Measurements from ENCODE around the gene SOS1.
"Not testable (repeated sequence)": the region's sequence is repeated elsewhere in the genome, so short reads cannot be mapped to it uniquely, and the experiment has no call there.

The SOS1 gene

DNA sequence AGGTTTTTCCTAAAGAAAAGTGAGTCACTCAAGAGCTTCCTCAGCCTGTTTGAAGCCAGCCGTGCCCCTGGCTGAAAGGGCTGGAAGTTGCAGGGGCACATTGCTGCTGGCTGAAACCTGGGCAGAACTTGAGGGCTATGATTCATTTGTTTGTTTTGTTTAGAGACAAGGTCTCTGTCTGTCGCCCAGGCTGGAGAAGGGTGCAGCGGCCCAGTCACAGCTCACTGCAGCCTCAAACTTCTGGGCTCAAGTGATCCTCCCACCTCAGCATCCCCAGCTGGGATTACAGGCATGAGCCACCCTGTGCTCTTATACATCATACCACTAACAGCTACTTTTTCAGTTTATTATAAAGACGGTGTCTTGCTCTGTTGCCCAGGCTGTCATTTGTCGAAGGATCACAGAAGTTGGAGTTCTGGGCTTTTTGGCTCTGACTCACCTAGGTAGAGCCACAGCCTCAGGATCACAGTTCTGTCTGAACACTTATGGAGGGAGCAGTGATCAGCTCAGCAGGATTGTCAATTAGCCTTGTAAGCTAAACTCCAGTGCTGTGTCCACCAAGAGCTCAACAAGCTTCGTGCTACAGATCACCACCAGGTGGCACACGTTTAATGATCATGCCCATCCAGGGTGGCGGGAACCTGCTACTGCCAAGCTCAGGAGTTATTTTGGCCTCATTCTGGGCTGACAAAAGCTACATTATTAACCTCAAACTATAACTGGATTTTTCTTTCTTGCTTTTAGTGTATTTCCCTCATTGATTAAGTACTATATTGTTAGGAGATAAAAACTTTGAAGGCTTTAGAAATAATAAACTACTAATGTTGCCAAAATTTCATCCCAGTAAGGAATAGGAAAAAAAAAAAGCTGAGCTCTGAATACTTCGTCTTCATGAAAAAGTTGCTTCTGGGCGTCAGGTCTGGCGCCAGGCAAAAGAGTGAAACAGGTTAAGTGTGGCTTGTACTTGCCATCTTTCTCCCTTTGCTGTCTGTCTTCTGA, 173.3 kb downstream of the SOS1 start:
- no peak overlapping the region for H3K4me3 ChIP-seq (ENCODE audit: extremely low read depth, insufficient read depth, low read length, poor library complexity, severe bottlenecking)
- no peaks in the 10 kb centered on the region for H3K36me3 ChIP-seq (ENCODE audit: control insufficient read depth, insufficient read depth, low read length)
- H3K27ac ChIP-seq (ENCODE audit: low read depth, low read length, severe bottlenecking): peak overlapping the region; percentile 85
- WGBS, 2 experiments (ENCODE audit: insufficient coverage in 2 of 2): 50 to 56% methylated on average over 11 of the region's 11 CpGs
- peaks cover 46% of the 10 kb centered on the region for H3K4me1 ChIP-seq (ENCODE audit: control insufficient read depth, insufficient read depth, low read length, poor library complexity, severe bottlenecking)
- H3K9me3 ChIP-seq (ENCODE audit: control insufficient read depth, low read length): no peaks in the 10 kb centered on the region

DNA sequence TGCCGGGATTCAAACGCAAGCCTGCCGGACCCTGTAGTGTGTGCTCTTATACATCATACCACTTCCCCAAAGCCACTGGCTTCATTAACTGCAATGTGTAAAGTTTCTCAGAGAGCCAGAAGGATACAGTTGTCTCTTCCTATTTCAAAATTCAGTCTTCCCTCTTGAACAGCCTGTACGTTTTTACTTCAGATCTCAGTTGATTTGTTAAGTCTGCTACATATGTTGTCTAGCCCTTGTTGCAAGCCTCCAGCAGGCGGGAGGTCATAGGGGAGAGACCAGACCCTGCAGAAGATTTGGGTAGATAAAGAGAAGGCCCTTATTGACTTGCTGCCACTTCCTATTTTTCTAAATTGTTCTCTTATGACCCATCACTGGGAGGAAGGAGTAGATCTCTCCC, 174.9 kb downstream of the SOS1 start:
- Histone ChIP-seq H3K4me3 (ENCODE audit: extremely low read depth, insufficient read depth, low read length, poor library complexity, severe bottlenecking) (no peak overlapping the region), H3K4me1 (ENCODE audit: control insufficient read depth, insufficient read depth, low read length, poor library complexity, severe bottlenecking) (peaks cover 46% of the 10 kb centered on the region), H3K36me3 (ENCODE audit: control insufficient read depth, insufficient read depth, low read length) (no peaks in the 10 kb centered on the region), H3K27ac (ENCODE audit: low read depth, low read length, severe bottlenecking) (no peak overlapping the region), H3K9me3 (ENCODE audit: control insufficient read depth, low read length) (no peaks in the 10 kb centered on the region)
- 93 to 98% methylated on average over 4 of the region's 5 CpGs for WGBS, 2 experiments (ENCODE audit: insufficient coverage in 2 of 2)

DNA sequence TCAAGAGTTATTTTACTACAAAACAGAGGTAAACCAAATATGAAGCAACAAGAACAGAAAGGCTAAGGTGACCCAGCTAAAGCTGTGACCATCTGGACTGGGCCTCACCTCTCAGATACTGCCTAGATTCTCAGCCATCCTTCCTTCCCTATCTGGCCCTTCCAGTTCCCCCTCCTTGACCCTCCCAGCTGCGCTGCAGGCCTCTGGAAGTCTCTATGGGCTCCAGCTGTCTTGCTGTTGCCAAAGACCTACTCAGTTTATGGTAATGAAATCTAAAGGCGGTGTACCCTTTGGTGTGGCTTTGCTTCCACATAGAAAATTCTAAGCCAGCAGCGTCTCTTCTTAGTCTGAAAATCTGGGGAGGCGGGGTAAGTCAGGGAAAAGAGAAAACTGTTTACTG, 175.5 kb downstream of the SOS1 start:
- Histone ChIP-seq H3K9me3 (ENCODE audit: control insufficient read depth, low read length) (no peaks in the 10 kb centered on the region), H3K4me1 (ENCODE audit: control insufficient read depth, insufficient read depth, low read length, poor library complexity, severe bottlenecking) (peaks cover 46% of the 10 kb centered on the region), H3K4me3 (ENCODE audit: extremely low read depth, insufficient read depth, low read length, poor library complexity, severe bottlenecking) (no peak overlapping the region), H3K36me3 (ENCODE audit: control insufficient read depth, insufficient read depth, low read length) (no peaks in the 10 kb centered on the region), H3K27ac (ENCODE audit: low read depth, low read length, severe bottlenecking) (no peak overlapping the region)
- 78 to 90% methylated on average over 2 to 3 of the region's 4 CpGs for WGBS, 2 experiments (ENCODE audit: insufficient coverage in 2 of 2)

DNA sequence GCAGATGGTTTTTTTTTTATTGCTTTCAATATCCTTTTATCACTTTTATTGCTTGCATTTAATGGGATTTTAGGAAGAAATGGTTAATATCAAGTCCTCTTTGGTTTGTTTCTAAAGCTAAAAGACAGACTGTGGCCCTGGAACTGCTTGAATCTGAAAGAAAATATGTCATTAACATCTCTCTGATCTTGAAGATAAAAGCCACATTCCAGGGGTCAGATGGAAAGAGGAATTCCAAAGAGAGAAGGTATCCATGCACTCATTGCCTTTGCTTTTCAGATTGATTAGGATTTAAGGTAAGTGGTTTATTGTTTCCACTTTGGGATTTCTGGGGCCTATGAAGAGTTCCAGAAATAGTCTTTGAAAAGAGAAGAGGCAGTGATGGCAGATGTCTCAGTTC, 177.1 kb downstream of the SOS1 start:
- H3K27ac ChIP-seq (ENCODE audit: low read depth, low read length, severe bottlenecking): peak overlapping the region; percentile 57
- H3K4me3 ChIP-seq (ENCODE audit: extremely low read depth, insufficient read depth, low read length, poor library complexity, severe bottlenecking): no peak overlapping the region
- no peaks in the 10 kb centered on the region for H3K36me3 ChIP-seq (ENCODE audit: control insufficient read depth, insufficient read depth, low read length)
- no peaks in the 10 kb centered on the region for H3K9me3 ChIP-seq (ENCODE audit: control insufficient read depth, low read length)
- peaks cover 46% of the 10 kb centered on the region for H3K4me1 ChIP-seq (ENCODE audit: control insufficient read depth, insufficient read depth, low read length, poor library complexity, severe bottlenecking)

DNA sequence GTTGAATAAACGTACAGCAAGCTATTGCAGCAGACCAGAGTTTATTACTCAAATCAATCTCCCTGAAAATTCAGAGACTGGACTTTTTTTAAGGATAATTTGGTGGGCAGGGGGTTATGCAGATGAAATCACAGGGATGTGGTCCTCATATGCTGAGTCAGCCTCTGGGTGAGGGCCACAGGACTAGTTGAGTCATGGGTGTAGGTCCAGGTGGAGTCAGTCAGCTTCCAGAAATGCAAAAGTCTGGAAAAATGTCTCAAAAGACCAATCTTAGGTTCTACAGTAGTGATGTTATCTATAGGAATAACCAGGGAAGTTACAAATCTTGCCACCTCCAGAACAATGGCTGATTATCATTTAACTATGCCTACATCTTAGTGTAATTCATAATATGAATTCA, 180.1 kb downstream of the SOS1 start:
- Histone ChIP-seq H3K36me3 (ENCODE audit: control insufficient read depth, insufficient read depth, low read length) (no peaks in the 10 kb centered on the region), H3K27ac (ENCODE audit: low read depth, low read length, severe bottlenecking) (no peak overlapping the region), H3K4me1 (ENCODE audit: control insufficient read depth, insufficient read depth, low read length, poor library complexity, severe bottlenecking) (peaks cover 33% of the 10 kb centered on the region), H3K9me3 (ENCODE audit: control insufficient read depth, low read length) (no peaks in the 10 kb centered on the region), H3K4me3 (ENCODE audit: extremely low read depth, insufficient read depth, low read length, poor library complexity, severe bottlenecking) (no peak overlapping the region)
- WGBS, 2 experiments (ENCODE audit: insufficient coverage in 2 of 2): no CpG with 5 or more reads among the region's 1 CpG

DNA sequence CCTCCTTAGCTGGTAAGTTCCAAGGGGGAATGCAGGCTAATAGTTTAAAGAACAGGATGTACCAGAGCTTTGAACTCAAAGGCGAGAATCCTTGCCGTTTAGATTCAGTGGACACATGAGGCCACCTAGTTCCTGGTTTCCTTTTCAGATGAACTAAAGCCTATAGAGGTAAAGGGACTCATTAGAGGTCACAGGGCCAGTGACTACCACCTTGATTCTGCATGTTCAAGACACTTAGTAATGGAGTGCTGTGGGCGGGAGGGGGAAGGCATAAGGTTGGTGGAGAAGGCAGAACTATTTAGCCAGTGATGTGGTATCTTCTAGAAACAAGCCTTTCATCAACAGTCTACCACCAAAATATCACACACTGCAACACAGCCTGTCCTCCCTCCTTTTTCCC, 183.3 kb downstream of the SOS1 start:
- 93 to 95% methylated on average over 2 of the region's 3 CpGs for WGBS, 2 experiments (ENCODE audit: insufficient coverage in 2 of 2)

GRCh38 chr2:38936516-38936915, 184.3 kb downstream of the SOS1 start:
- 88 to 100% methylated on average over 4 to 5 of the region's 6 CpGs for WGBS, 2 experiments (ENCODE audit: insufficient coverage in 2 of 2)
- H3K36me3 ChIP-seq (ENCODE audit: control insufficient read depth, insufficient read depth, low read length); H3K9me3 ChIP-seq (ENCODE audit: control insufficient read depth, low read length); H3K4me3 ChIP-seq (ENCODE audit: extremely low read depth, insufficient read depth, low read length, poor library complexity, severe bottlenecking); H3K27ac ChIP-seq (ENCODE audit: low read depth, low read length, severe bottlenecking): not testable (repeated sequence)
- peaks cover 13% of the 10 kb centered on the region for H3K4me1 ChIP-seq (ENCODE audit: control insufficient read depth, insufficient read depth, low read length, poor library complexity, severe bottlenecking)

More for the DNA sequence above, 183.3 kb downstream of the SOS1 start:
- H3K36me3 ChIP-seq (ENCODE audit: control insufficient read depth, insufficient read depth, low read length): no peaks in the 10 kb centered on the region
- no peaks in the 10 kb centered on the region for H3K9me3 ChIP-seq (ENCODE audit: control insufficient read depth, low read length)
- H3K4me1 ChIP-seq (ENCODE audit: control insufficient read depth, insufficient read depth, low read length, poor library complexity, severe bottlenecking): peaks cover 13% of the 10 kb centered on the region
- no peak overlapping the region for H3K27ac ChIP-seq (ENCODE audit: low read depth, low read length, severe bottlenecking)
- no peak overlapping the region for H3K4me3 ChIP-seq (ENCODE audit: extremely low read depth, insufficient read depth, low read length, poor library complexity, severe bottlenecking)

GRCh38 chr2:38935568-38936172, 185.2 kb downstream of the SOS1 start:
- WGBS, 2 experiments (ENCODE audit: insufficient coverage in 2 of 2): 100% methylated on average over 2 of the region's 4 CpGs; no CpG with 5 or more reads in 1 of the 2 experiments
- no peaks in the 10 kb centered on the region for H3K36me3 ChIP-seq (ENCODE audit: control insufficient read depth, insufficient read depth, low read length)
- H3K27ac ChIP-seq (ENCODE audit: low read depth, low read length, severe bottlenecking): peak overlapping the region; percentile 11
- H3K4me1 ChIP-seq (ENCODE audit: control insufficient read depth, insufficient read depth, low read length, poor library complexity, severe bottlenecking): peaks cover 13% of the 10 kb centered on the region
- H3K4me3 ChIP-seq (ENCODE audit: extremely low read depth, insufficient read depth, low read length, poor library complexity, severe bottlenecking): no peak overlapping the region
- no peaks in the 10 kb centered on the region for H3K9me3 ChIP-seq (ENCODE audit: control insufficient read depth, low read length)

DNA sequence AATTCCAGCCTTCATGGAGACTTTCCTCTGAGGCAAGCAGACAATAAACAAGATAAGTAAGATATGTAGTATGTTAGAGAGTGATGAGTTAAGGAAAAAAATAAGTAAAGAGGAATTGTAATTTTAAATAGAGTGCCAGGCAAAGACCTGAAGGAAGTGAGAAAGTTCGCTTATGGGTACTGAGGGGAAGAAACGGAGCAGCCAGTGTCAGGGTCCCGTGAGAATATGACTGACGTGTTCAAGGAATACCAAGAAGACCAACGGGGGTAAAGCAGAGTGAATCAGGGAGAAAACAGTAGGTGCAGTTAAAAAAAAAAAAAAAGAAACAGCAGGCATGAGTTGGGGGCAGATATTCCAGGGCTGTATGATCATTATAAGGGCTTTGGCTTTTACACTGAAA, 186.1 kb downstream of the SOS1 start:
- no peaks in the 10 kb centered on the region for H3K9me3 ChIP-seq (ENCODE audit: control insufficient read depth, low read length)
- H3K4me1 ChIP-seq (ENCODE audit: control insufficient read depth, insufficient read depth, low read length, poor library complexity, severe bottlenecking): peaks cover 13% of the 10 kb centered on the region
- H3K4me3 ChIP-seq (ENCODE audit: extremely low read depth, insufficient read depth, low read length, poor library complexity, severe bottlenecking): no peak overlapping the region
- 79 to 80% methylated on average over 5 of the region's 5 CpGs for WGBS, 2 experiments (ENCODE audit: insufficient coverage in 2 of 2)
- H3K27ac ChIP-seq (ENCODE audit: low read depth, low read length, severe bottlenecking): no peak overlapping the region
- H3K36me3 ChIP-seq (ENCODE audit: control insufficient read depth, insufficient read depth, low read length): no peaks in the 10 kb centered on the region

DNA sequence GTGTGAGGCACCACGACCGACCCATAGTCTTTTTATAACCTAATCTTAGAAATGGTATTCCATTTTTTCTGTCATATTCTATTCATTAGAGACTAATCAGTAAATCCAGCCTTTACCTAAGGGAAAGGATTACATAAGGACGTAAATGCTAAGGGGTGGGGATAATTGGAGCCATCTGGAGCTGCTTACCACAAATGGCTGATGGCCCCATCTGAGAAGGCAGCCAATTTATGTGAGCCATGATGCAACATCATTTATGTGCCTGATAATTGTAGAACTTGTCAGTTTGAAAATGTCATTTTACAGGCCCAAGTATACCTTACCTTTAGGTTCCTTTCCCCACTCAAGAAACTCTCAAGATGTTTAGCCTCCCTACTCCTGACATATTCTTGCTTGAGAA, 187.2 kb downstream of the SOS1 start:
- no peaks in the 10 kb centered on the region for H3K36me3 ChIP-seq (ENCODE audit: control insufficient read depth, insufficient read depth, low read length)
- H3K27ac ChIP-seq (ENCODE audit: low read depth, low read length, severe bottlenecking): no peak overlapping the region
- WGBS, 2 experiments (ENCODE audit: insufficient coverage in 2 of 2): no CpG with 5 or more reads among the region's 3 CpGs
- no peaks in the 10 kb centered on the region for H3K9me3 ChIP-seq (ENCODE audit: control insufficient read depth, low read length)
- peaks cover 13% of the 10 kb centered on the region for H3K4me1 ChIP-seq (ENCODE audit: control insufficient read depth, insufficient read depth, low read length, poor library complexity, severe bottlenecking)
- no peak overlapping the region for H3K4me3 ChIP-seq (ENCODE audit: extremely low read depth, insufficient read depth, low read length, poor library complexity, severe bottlenecking)

DNA sequence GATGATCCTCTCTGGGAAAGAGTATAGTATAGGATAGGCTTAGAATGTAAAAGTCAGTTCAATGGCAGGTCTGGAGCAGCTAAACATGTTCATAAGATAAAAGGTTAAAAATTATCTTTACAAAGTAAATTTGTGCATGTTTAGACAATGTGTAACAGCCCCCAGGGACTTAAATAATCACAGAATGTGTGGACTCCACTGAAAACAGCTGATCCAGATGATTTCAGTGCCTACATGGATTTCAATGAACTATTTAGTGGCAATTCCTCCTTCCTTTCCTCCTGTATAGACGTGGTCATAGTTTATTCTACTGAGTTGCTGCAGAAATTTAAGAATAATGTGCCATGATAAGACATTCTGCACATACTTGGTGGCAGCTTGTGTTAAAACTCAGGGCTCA, 188.3 kb downstream of the SOS1 start:
- no peak overlapping the region for H3K4me3 ChIP-seq (ENCODE audit: extremely low read depth, insufficient read depth, low read length, poor library complexity, severe bottlenecking)
- no peak overlapping the region for H3K27ac ChIP-seq (ENCODE audit: low read depth, low read length, severe bottlenecking)
- H3K36me3 ChIP-seq (ENCODE audit: control insufficient read depth, insufficient read depth, low read length): no peaks in the 10 kb centered on the region
- H3K9me3 ChIP-seq (ENCODE audit: control insufficient read depth, low read length): no peaks in the 10 kb centered on the region
- peaks cover 13% of the 10 kb centered on the region for H3K4me1 ChIP-seq (ENCODE audit: control insufficient read depth, insufficient read depth, low read length, poor library complexity, severe bottlenecking)
- WGBS, 2 experiments (ENCODE audit: insufficient coverage in 2 of 2): no CpG with 5 or more reads among the region's 1 CpG
